ENCODE data around the gene PIGV.

PIGV gene

GRCh38 chr1:26774462-26774861 is 13.3 kb upstream of the PIGV start:
- no peak for DNase-seq

- DNase-seq = no peak
These were observed 12.1 kb upstream of the PIGV start for GRCh38 chr1:26775666-26776065.

GRCh38 chr1:26779098-26779668 is 8.6 kb upstream of the PIGV start:
- DNase-seq = no peak

- no peak for DNase-seq
These were observed 7.3 kb upstream of the PIGV start for GRCh38 chr1:26780344-26780957.

- DNase-seq = no peak
These were observed 6.4 kb upstream of the PIGV start for GRCh38 chr1:26781206-26781825.

GRCh38 chr1:26782521-26783212 is 5.1 kb upstream of the PIGV start:
- no peak for DNase-seq

- DNase-seq = no peak
These were observed 4.1 kb upstream of the PIGV start for GRCh38 chr1:26783646-26784022.

GRCh38 chr1:26784023-26784871 is 3.5 kb upstream of the PIGV start:
- no peak for DNase-seq

- DNase-seq = no peak
These were observed 2.9 kb upstream of the PIGV start for GRCh38 chr1:26784886-26785285.

GRCh38 chr1:26785611-26786436 is 1.9 kb upstream of the PIGV start:
- no peak for DNase-seq

GRCh38 chr1:26786437-26787380 is 1.0 kb upstream of the PIGV start:
- DNase-seq = peak in 2 of 4 experiments; percentile 10 to 16

GRCh38 chr1:26787381-26787705 is 407 bp upstream of the PIGV start:
- DNase-seq = peak in 1 of 4 experiments; percentile 59

- no peak for DNase-seq
These were observed 700 bp downstream of the PIGV start for GRCh38 chr1:26788515-26788785.

- peak; percentile 59 to 77 (median 63) for DNase-seq
These were observed 1.3 kb downstream of the PIGV start for GRCh38 chr1:26788836-26789611.

- no peak for DNase-seq
These were observed 1.8 kb downstream of the PIGV start for GRCh38 chr1:26789612-26789865.

GRCh38 chr1:26789931-26790330 is 2.2 kb downstream of the PIGV start:
- no peak for DNase-seq

- no peak for DNase-seq
These were observed 2.8 kb downstream of the PIGV start for GRCh38 chr1:26790551-26790953.

GRCh38 chr1:26791148-26791547 is 3.4 kb downstream of the PIGV start:
- DNase-seq = no peak

GRCh38 chr1:26791626-26792025 is 3.9 kb downstream of the PIGV start:
- no peak for DNase-seq

GRCh38 chr1:26792924-26793323 is 5.2 kb downstream of the PIGV start:
- no peak for DNase-seq

- DNase-seq = no peak
These were observed 6.6 kb downstream of the PIGV start for GRCh38 chr1:26794391-26794790.

All from activated naive CD4-positive, alpha-beta T cell (primary cell).